Coronary artery (tissue), 2 donors: ENCODE results near the gene EEF1AKMT3.

Experiments used
- DNase-seq: peaks from one replicate; pipeline ENCODE4 v3.0.0-alpha.2; 2017; ENCODE audit warnings: low spot score
- H3K27ac ChIP-seq, 2 donors: fragments of 200-600 bp; sonication (generic); one replicate each; pipeline ENCODE4 v1.5.1; 2016 to 2019
- H3K4me3 ChIP-seq: fragments of 200-600 bp; sonication (generic); 2 replicates; pipeline ENCODE4 v1.5.1; 2016; ENCODE audit warnings: mild to moderate bottlenecking, moderate library complexity
- CTCF ChIP-seq: fragments of 200-600 bp; sonication (generic); IDR thresholded peaks from one replicate; pipeline ENCODE4 v1.5.1; 2019; ENCODE audit warnings: antibody characterized with exemption

Gene EEF1AKMT3

GRCh38 chr12:57726151-57726883 is 46.1 kb upstream of the EEF1AKMT3 start:
- Histone ChIP-seq H3K4me3 (peak overlapping the region; percentile 93), H3K27ac (peak overlapping the region; percentile 17 to 84)
- peak; percentile 66 for TF ChIP-seq CTCF
- no peak for DNase-seq

- DNase-seq, result no peak
- H3K27ac ChIP-seq, result peak overlapping the region in 1 of 2 donors; percentile 84
- TF ChIP-seq CTCF, result no peak
- H3K4me3 ChIP-seq, result peak overlapping the region; percentile 93
Observed at GRCh38 chr12:57726884-57727757, 45.3 kb upstream of the EEF1AKMT3 start.

GRCh38 chr12:57727758-57728395 is 44.5 kb upstream of the EEF1AKMT3 start:
- Histone ChIP-seq H3K4me3 (no peak overlapping the region), H3K27ac (no peak overlapping the region)
- no peak for TF ChIP-seq CTCF
- no peak for DNase-seq

GRCh38 chr12:57729321-57729844 is 43.0 kb upstream of the EEF1AKMT3 start:
- no peak for DNase-seq
- Histone ChIP-seq H3K4me3 (no peak overlapping the region), H3K27ac (no peak overlapping the region)
- no peak for TF ChIP-seq CTCF

GRCh38 chr12:57730336-57731067 is 41.9 kb upstream of the EEF1AKMT3 start:
- no peak overlapping the region for H3K4me3 ChIP-seq
- DNase-seq, result no peak
- no peak for TF ChIP-seq CTCF

GRCh38 chr12:57731411-57732080 is 40.9 kb upstream of the EEF1AKMT3 start:
- no peak overlapping the region for H3K4me3 ChIP-seq
- TF ChIP-seq CTCF, result no peak
- DNase-seq, result no peak
- H3K27ac ChIP-seq, result no peak overlapping the region

More at GRCh38 chr12:57730336-57731067, 41.9 kb upstream of the EEF1AKMT3 start:
- no peak overlapping the region for H3K27ac ChIP-seq
